Measurements from ENCODE around the gene IL16.
"Not testable (repeated sequence)": the region's sequence is repeated elsewhere in the genome, so short reads cannot be mapped to it uniquely, and the experiment has no call there.

IL16 gene

DNA sequence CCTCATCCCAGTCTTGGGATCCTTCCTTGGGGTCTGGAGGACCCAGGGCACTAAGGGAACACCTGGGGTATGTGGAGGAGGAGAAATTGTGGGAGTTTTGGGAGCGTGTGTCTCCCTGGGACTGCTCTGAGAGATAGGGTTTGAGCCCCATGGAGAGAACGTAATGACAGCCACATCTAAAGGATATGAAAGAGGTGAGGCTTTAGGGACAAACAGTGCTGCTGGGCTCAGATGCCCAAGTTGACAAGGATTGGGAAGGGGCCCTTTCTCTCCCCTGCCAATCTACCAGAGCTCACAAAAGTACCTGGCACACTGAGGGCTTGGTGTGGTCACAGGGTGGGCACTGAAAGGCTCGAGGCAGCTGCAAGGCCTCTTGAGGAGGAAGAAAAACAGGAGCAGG is 140.6 kb downstream of the IL16 start:
- H3K9ac ChIP-seq, result peak overlapping the region in 1 of 11 experiments; percentile 19; a peak in 2 of 22 replicates
- TF ChIP-seq Cebpa-rat (IDR thresholded peaks at IDR 0.05), result no peak
- H3K4me3 ChIP-seq, result no peak overlapping the region
- H3K4me1 ChIP-seq, result peaks cover 0 to 24% (median 17%) of the 10 kb centered on the region in 10 experiments; a peak in 16 of 20 replicates
- H4K20me1 ChIP-seq, result no peaks in the 10 kb centered on the region
- no peaks in the 10 kb centered on the region for H3K9me3 ChIP-seq (replicated peaks in 1 of 11)
- H3K27ac ChIP-seq, result peak overlapping the region in 2 of 11 experiments; percentile 2 to 8; a peak in 1 of 22 replicates
- H3K4me2 ChIP-seq, result no peak overlapping the region; a peak in 1 of 22 replicates
- H3K27me3 ChIP-seq, result no peaks in the 10 kb centered on the region
- no peaks in the 10 kb centered on the region for H3K36me3 ChIP-seq

DNA sequence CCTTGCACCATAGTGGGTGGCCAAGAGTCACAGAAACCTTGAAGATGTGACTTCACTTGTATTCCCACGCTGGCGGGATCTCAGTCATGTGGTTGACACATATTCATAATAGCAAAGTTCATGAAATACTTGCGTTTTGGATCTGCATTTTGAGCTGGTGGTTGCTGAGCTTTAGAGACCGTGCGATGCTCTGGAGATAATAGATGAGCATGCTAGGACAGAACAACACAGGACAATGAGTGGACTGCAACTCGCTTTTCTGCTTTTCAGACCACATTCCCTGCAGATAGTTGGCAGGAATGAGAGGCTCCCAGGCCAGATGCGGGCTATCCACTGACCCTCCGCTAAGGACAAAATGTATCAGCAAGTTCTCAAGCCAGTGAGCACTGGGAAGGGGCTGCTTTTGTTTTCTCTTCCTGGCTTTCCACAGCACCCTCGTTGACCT is 141.1 kb downstream of the IL16 start:
- peaks cover 0 to 24% (median 17%) of the 10 kb centered on the region in 10 experiments; a peak in 16 of 20 replicates for H3K4me1 ChIP-seq
- no peak for TF ChIP-seq Cebpa-rat (IDR thresholded peaks at IDR 0.05)
- no peaks in the 10 kb centered on the region for H3K27me3 ChIP-seq
- H3K4me3 ChIP-seq, result no peak overlapping the region
- no peak overlapping the region for H3K9ac ChIP-seq
- no peaks in the 10 kb centered on the region for H4K20me1 ChIP-seq
- H3K4me2 ChIP-seq, result peak overlapping the region in 6 of 11 experiments; percentile 23 to 77 (median 63); a peak in 9 of 22 replicates
- no peaks in the 10 kb centered on the region for H3K36me3 ChIP-seq
- peak overlapping the region in 5 of 11 experiments; percentile 2 to 28 (median 9); a peak in 5 of 22 replicates for H3K27ac ChIP-seq
- no peaks in the 10 kb centered on the region for H3K9me3 ChIP-seq (replicated peaks in 1 of 11)

DNA sequence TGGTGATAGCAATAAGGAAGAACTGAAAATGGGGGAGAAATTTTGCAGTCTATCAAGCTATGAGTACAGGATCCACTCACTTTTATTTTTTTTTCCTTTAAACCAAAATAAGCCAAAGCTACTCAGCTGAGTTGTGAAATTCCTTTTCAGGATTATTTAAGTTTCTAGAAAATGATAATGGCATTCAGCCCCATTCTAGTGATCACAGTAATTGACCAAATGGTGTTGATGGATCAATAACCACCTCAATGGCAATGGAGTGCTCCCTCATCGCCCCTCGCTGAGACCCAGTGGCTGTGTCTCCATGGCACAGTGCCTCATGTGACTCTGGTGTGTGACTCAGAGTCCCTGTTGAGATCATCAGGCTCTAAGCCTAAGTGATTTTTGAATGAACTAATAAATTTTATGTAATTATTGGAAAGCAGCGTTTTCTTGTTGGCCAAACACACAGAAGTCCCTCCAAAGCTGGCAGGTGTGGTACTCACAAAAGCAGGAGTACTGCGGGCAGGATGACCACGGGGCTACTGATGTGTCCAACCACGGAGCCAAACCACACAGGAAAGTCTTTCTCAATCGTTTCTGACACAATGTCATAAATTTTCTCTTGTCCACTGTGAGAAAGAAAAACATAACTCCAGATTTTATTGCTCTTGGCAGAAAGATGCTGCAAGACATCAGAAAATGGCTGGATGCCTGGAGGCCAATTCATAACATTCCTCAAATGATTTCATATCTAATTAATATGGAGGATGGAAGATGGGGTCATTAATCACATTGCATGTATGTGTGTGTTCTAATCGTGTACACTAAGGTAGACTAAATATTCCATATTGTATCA is 141.7 kb downstream of the IL16 start:
- H3K4me2 ChIP-seq, result peak overlapping the region in 10 of 11 experiments; percentile 5 to 77 (median 52); a peak in 17 of 22 replicates
- no peak overlapping the region; a peak in 1 of 22 replicates for H3K9ac ChIP-seq
- TF ChIP-seq Cebpa-rat (IDR thresholded peaks at IDR 0.05), result no peak
- no peaks in the 10 kb centered on the region for H4K20me1 ChIP-seq
- peak overlapping the region in 6 of 11 experiments; percentile 2 to 36 (median 22); a peak in 7 of 22 replicates for H3K27ac ChIP-seq
- no peaks in the 10 kb centered on the region for H3K9me3 ChIP-seq (replicated peaks in 1 of 11)
- H3K4me1 ChIP-seq, result peaks cover 0 to 24% (median 17%) of the 10 kb centered on the region in 10 experiments; a peak in 16 of 20 replicates
- H3K4me3 ChIP-seq, result no peak overlapping the region
- no peaks in the 10 kb centered on the region for H3K27me3 ChIP-seq
- no peaks in the 10 kb centered on the region for H3K36me3 ChIP-seq

DNA sequence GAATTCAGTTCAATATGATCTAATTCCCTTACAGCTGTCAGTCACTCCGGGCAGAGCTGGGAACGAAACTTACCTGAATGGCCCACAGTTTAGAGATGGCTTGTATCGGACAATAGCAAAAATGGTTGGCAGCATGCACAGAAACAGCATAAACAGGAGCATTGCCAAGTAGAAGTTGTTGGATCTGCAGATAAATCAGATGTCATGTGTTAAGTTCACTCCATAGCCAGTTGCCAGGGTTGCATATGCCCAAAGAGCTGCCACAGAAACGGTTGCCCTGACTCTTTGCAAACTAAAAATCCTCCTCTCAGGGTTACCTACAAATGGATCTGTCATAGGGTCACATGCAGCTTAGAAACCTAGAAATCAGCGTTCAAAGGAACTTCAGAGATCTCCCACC is 142.6 kb downstream of the IL16 start:
- no peak for TF ChIP-seq Cebpa-rat (IDR thresholded peaks at IDR 0.05)
- Histone ChIP-seq H3K4me2 (peak overlapping the region in 5 of 11 experiments; percentile 60 to 77 (median 65); a peak in 7 of 22 replicates), H3K36me3 (no peaks in the 10 kb centered on the region), H3K9ac (no peak overlapping the region), H3K27me3 (no peaks in the 10 kb centered on the region), H3K4me1 (peaks cover 0 to 24% (median 17%) of the 10 kb centered on the region in 10 experiments; a peak in 16 of 20 replicates), H4K20me1 (no peaks in the 10 kb centered on the region), H3K27ac (peak overlapping the region in 2 of 11 experiments; percentile 17 to 36; a peak in 1 of 22 replicates), H3K9me3 (replicated peaks in 1 of 11) (no peaks in the 10 kb centered on the region), H3K4me3 (no peak overlapping the region)

GRCh38 chr15:81339851-81340250 is 143.2 kb downstream of the IL16 start:
- Histone ChIP-seq H3K4me1 (peaks cover 0 to 24% (median 17%) of the 10 kb centered on the region in 10 experiments; a peak in 16 of 20 replicates), H3K36me3 (no peaks in the 10 kb centered on the region), H3K27ac (no peak overlapping the region), H3K9me3 (replicated peaks in 1 of 11) (no peaks in the 10 kb centered on the region), H4K20me1 (no peaks in the 10 kb centered on the region), H3K4me3 (no peak overlapping the region), H3K9ac (no peak overlapping the region), H3K27me3 (no peaks in the 10 kb centered on the region), H3K4me2 (no peak overlapping the region)
- TF ChIP-seq Cebpa-rat (IDR thresholded peaks at IDR 0.05), result no peak

- no peak for TF ChIP-seq Cebpa-rat (IDR thresholded peaks at IDR 0.05)
- H3K9ac ChIP-seq, result no peak overlapping the region
- H3K4me2 ChIP-seq, result no peak overlapping the region
- no peak overlapping the region for H3K27ac ChIP-seq
- H3K4me3 ChIP-seq, result no peak overlapping the region
- no peaks in the 10 kb centered on the region for H3K36me3 ChIP-seq
- H3K27me3 ChIP-seq, result no peaks in the 10 kb centered on the region
- H4K20me1 ChIP-seq, result no peaks in the 10 kb centered on the region
- no peaks in the 10 kb centered on the region for H3K9me3 ChIP-seq (replicated peaks in 1 of 11)
- peaks cover 0 to 24% (median 17%) of the 10 kb centered on the region in 10 experiments; a peak in 16 of 20 replicates for H3K4me1 ChIP-seq
Measured at GRCh38 chr15:81341351-81341750, 144.7 kb downstream of the IL16 start.

GRCh38 chr15:81343371-81343770 is 146.7 kb downstream of the IL16 start:
- no peak overlapping the region for H3K27ac ChIP-seq
- H3K4me1 ChIP-seq, result peaks cover 0 to 12% (median 9%) of the 10 kb centered on the region in 10 experiments; a peak in 16 of 20 replicates
- H4K20me1 ChIP-seq, result no peaks in the 10 kb centered on the region
- H3K9ac ChIP-seq, result no peak overlapping the region
- no peaks in the 10 kb centered on the region for H3K27me3 ChIP-seq
- no peaks in the 10 kb centered on the region for H3K36me3 ChIP-seq
- H3K4me2 ChIP-seq, result no peak overlapping the region
- no peak overlapping the region for H3K4me3 ChIP-seq
- no peak for TF ChIP-seq Cebpa-rat (IDR thresholded peaks at IDR 0.05)
- H3K9me3 ChIP-seq (replicated peaks in 1 of 11), result no peaks in the 10 kb centered on the region

GRCh38 chr15:81346611-81347010 is 149.9 kb downstream of the IL16 start:
- H3K4me1 ChIP-seq, result no peaks in the 10 kb centered on the region
- no peaks in the 10 kb centered on the region for H4K20me1 ChIP-seq
- H3K4me3 ChIP-seq, result no peak overlapping the region
- H3K9me3 ChIP-seq (replicated peaks in 1 of 11), result no peaks in the 10 kb centered on the region
- H3K4me2 ChIP-seq, result no peak overlapping the region
- no peaks in the 10 kb centered on the region for H3K36me3 ChIP-seq
- no peak overlapping the region for H3K27ac ChIP-seq
- no peaks in the 10 kb centered on the region for H3K27me3 ChIP-seq
- no peak overlapping the region for H3K9ac ChIP-seq
- no peak for TF ChIP-seq Cebpa-rat (IDR thresholded peaks at IDR 0.05)

DNA sequence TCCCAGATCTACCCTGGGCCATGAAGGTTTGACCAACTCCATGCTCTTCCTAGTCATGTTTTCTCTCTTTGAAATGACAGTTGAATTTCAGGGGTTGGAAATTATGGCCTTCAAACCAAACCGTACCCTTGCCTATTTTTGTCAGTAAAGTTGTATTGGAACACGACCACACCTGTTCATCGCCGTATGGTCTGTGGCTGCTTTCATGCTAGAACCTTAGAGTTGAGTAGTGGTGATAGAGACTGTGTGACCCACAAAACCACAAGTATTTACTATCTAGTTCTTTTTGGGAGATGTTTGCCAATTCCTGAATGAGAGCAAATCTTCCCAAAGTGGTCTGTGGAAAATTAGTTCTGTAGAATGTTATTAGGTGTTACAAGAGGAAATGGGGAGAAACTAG is 151.2 kb downstream of the IL16 start:
- no peak overlapping the region for H3K4me2 ChIP-seq
- H3K36me3 ChIP-seq, result no peaks in the 10 kb centered on the region
- no peaks in the 10 kb centered on the region for H4K20me1 ChIP-seq
- H3K9me3 ChIP-seq (replicated peaks in 1 of 11), result no peaks in the 10 kb centered on the region
- no peak for TF ChIP-seq Cebpa-rat (IDR thresholded peaks at IDR 0.05)
- H3K27me3 ChIP-seq, result no peaks in the 10 kb centered on the region
- H3K27ac ChIP-seq, result no peak overlapping the region
- no peak overlapping the region for H3K4me3 ChIP-seq
- H3K9ac ChIP-seq, result no peak overlapping the region
- H3K4me1 ChIP-seq, result no peaks in the 10 kb centered on the region

DNA sequence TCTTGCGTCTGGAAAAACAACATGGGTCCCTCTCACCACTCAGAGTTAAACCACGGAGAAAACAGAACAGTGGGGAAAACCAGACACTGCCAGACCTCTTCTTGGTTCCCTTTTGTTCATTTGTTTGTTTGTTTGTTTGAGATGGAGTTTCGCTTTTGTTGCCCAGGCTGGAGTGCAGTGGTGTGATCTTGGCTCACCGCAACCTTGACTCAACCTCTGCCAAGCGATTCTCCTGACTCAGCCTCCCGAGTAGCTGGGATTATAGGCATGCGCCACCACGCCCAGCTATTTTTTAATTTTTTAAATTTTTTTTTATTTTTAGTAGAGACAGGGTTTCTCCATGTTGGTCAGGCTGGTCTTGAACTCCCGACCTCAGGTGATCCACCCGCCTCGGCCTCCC is 152.0 kb downstream of the IL16 start:
- not testable (repeated sequence) for H3K9me3 ChIP-seq (replicated peaks in 1 of 11); H3K36me3 ChIP-seq

More for the DNA sequence above, 152.0 kb downstream of the IL16 start:
- not testable (repeated sequence) for H3K4me2 ChIP-seq, H3K27me3 ChIP-seq, H3K4me3 ChIP-seq, H3K4me1 ChIP-seq, H4K20me1 ChIP-seq, H3K27ac ChIP-seq, H3K9ac ChIP-seq
